Measurements from ENCODE around the gene BMP15. TPM values are rescaled to one million over a fixed set of nuclear protein-coding genes. Genes with fewer than 3 reads are reported as not detected.

The BMP15 gene
- total RNA-seq, 1 experiment from 2014 or later = not detected

GRCh38 chrX:50889582-50889981 lies 21.0 kb upstream of the BMP15 start:
- peak; percentile 57 for TF ChIP-seq CTCF (conservative IDR thresholded peaks at IDR 0.05)
- H3K56ac ChIP-seq (ENCODE audit: insufficient read length, low read depth, low read length) = no peak overlapping the region
- H2BK120ac ChIP-seq (ENCODE audit: low read depth, low read length, poor library complexity, severe bottlenecking) = no peak overlapping the region
- no peak overlapping the region for H2BK15ac ChIP-seq (ENCODE audit: low read depth, low read length)
- peaks cover 70 to 72% of the 10 kb centered on the region in 2 experiments for H3K9me3 Mint-ChIP-seq
- H3K9ac ChIP-seq (ENCODE audit: extremely low read depth, insufficient read length, low read length) = no peak overlapping the region
- H3K14ac ChIP-seq (ENCODE audit: insufficient read depth, low read length) = no peak overlapping the region
- no peaks in the 10 kb centered on the region for H3K9me3 ChIP-seq (ENCODE audit: control insufficient read depth, low read depth, low read length)
- H4K91ac ChIP-seq (ENCODE audit: insufficient read length, low read depth, low read length) = no peak overlapping the region
- no peak overlapping the region for H2AK5ac ChIP-seq (ENCODE audit: insufficient read length, low read length)
- no peaks in the 10 kb centered on the region for H3K4me1 Mint-ChIP-seq
- no peaks in the 10 kb centered on the region for H3K23me2 ChIP-seq (ENCODE audit: insufficient read length, low read depth, low read length, poor library complexity, severe bottlenecking)
- H4K5ac ChIP-seq (ENCODE audit: insufficient read length, low read depth, low read length) = no peak overlapping the region
- H3K27me3 Mint-ChIP-seq (ENCODE audit: low read depth) = no peaks in the 10 kb centered on the region
- H3K4ac ChIP-seq (ENCODE audit: low read depth, low read length) = no peak overlapping the region
- no CpG with 5 or more reads among the region's 4 CpGs for WGBS (ENCODE audit: extremely low coverage, insufficient read length, low lambda C conversion rate)
- H3K27ac ChIP-seq (ENCODE audit: insufficient read length, low read depth, low read length) = no peak overlapping the region
- DNase-seq = peak; percentile 38
- H4K8ac ChIP-seq (replicated peaks; ENCODE audit: insufficient read length, low read depth, low read length) = no peak overlapping the region
- H2BK5ac ChIP-seq (ENCODE audit: insufficient read length, low read length) = no peak overlapping the region
- H3K4me2 ChIP-seq (ENCODE audit: insufficient read depth, insufficient read length, low read length) = no peak overlapping the region
- no peaks in the 10 kb centered on the region for H3K79me1 ChIP-seq (ENCODE audit: insufficient read depth, low read depth, low read length, poor library complexity, severe bottlenecking)
- H2AFZ ChIP-seq (ENCODE audit: low read length) = no peak overlapping the region
- no peak overlapping the region for H2BK12ac ChIP-seq (ENCODE audit: insufficient read length, low read depth, low read length)
- no peak overlapping the region for H3K23ac ChIP-seq (ENCODE audit: insufficient read length, low read depth, low read length)
- H2BK20ac ChIP-seq (ENCODE audit: low read depth, low read length, poor library complexity, severe bottlenecking) = no peak overlapping the region
- H3K36me3 Mint-ChIP-seq (ENCODE audit: insufficient read depth in 1 of 3, low read depth in 3 of 3) = peaks cover 0 to 3% (median 0%) of the 10 kb centered on the region in 3 experiments; a peak in 1 of 7 replicates
- no peaks in the 10 kb centered on the region for H3K27me3 ChIP-seq (ENCODE audit: insufficient read depth, low read length)
- H3T11ph ChIP-seq (ENCODE audit: low read length) = no peak overlapping the region
- peaks cover 2% of the 10 kb centered on the region for H4K20me1 ChIP-seq (ENCODE audit: control insufficient read depth, insufficient read depth, insufficient read length)
- H3K4me1 ChIP-seq (ENCODE audit: insufficient read depth, low read length) = no peaks in the 10 kb centered on the region
- H3K4me3 Mint-ChIP-seq = no peak overlapping the region
- H3K27ac Mint-ChIP-seq = no peak overlapping the region
- H3K79me2 ChIP-seq (ENCODE audit: insufficient read depth, low read length) = no peaks in the 10 kb centered on the region
- H3K18ac ChIP-seq (ENCODE audit: insufficient read length, low read depth, low read length) = no peak overlapping the region
